ENCODE results near the gene RFLNA.

The RFLNA gene

DNA sequence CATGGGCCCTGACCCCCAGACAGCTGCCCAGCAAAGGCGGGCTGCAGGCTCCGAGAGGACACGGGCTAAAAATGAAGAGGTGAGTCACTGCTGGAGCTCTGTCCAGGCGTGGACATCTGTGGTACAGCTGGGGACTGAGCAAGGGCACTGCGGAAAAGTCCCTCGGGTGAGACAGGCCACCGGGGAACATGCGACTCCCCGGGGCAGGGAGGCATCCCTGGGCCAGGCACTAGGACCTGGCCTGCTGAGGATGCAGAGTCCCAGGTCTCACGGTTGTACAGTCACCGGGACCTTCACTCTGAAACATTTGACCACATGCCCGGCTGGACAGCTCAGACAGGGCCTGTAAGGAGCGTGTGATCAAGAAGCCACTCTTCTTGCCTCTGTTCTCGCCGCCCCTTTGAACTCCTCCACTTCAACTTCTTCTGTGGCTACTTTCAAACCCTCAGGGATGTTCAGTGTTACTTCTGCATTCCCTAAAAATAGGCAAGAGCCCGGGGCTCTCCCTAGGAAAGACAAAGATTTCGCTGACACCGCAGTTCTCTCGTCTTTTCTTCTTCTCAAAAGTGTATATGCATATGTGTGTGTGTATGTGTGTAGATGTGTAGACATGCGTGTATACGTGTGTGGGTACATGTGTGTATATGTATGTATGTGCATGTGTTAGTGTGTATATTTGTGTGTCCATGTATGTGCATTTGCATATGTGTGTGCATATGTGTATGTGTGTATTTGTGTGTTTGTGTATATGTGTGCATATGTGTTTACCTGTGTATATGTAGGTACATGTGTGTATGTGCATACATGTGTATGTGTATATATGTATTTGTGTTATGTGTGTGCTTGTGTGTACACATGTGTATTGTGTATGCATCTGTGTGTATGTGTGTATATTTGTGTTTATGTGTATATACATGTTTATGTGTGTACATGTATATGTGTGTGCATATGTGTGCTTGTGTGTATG lies 5.0 kb upstream of the RFLNA start:
- peak; percentile 31 for DNase-seq (ENCODE audit: low read depth)
- TF ChIP-seq, protein P1, sequence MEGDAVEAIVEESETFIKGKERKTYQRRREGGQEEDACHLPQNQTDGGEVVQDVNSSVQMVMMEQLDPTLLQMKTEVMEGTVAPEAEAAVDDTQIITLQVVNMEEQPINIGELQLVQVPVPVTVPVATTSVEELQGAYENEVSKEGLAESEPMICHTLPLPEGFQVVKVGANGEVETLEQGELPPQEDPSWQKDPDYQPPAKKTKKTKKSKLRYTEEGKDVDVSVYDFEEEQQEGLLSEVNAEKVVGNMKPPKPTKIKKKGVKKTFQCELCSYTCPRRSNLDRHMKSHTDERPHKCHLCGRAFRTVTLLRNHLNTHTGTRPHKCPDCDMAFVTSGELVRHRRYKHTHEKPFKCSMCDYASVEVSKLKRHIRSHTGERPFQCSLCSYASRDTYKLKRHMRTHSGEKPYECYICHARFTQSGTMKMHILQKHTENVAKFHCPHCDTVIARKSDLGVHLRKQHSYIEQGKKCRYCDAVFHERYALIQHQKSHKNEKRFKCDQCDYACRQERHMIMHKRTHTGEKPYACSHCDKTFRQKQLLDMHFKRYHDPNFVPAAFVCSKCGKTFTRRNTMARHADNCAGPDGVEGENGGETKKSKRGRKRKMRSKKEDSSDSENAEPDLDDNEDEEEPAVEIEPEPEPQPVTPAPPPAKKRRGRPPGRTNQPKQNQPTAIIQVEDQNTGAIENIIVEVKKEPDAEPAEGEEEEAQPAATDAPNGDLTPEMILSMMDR (conservative IDR thresholded peaks at IDR 0.05; ENCODE audit: control insufficient read depth, insufficient read depth, low read depth, low read length): no peak
- no peak overlapping the region for H3K4me3 ChIP-seq (ENCODE audit: control insufficient read depth, low read depth, low read length)

DNA sequence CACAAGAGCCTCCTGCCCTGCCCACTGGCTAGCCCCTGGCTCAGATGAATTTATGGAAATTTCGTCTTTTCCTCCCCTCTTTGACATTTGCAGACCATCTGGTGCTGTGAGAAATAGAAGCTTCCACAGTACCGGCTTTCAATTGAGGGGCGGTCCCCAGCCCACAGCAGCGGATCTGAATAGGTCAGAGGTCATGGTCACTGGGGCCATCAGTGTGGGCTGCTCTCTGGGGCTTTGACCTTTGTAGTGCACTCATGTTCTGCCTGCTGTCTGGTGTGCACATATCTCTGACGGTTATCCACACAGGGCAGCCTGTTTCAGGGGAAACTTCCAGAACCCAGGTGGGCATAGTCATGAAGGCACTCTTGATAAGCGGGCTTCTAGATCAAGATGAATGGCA lies 2.5 kb upstream of the RFLNA start:
- DNase-seq (ENCODE audit: low read depth): no peak

DNA sequence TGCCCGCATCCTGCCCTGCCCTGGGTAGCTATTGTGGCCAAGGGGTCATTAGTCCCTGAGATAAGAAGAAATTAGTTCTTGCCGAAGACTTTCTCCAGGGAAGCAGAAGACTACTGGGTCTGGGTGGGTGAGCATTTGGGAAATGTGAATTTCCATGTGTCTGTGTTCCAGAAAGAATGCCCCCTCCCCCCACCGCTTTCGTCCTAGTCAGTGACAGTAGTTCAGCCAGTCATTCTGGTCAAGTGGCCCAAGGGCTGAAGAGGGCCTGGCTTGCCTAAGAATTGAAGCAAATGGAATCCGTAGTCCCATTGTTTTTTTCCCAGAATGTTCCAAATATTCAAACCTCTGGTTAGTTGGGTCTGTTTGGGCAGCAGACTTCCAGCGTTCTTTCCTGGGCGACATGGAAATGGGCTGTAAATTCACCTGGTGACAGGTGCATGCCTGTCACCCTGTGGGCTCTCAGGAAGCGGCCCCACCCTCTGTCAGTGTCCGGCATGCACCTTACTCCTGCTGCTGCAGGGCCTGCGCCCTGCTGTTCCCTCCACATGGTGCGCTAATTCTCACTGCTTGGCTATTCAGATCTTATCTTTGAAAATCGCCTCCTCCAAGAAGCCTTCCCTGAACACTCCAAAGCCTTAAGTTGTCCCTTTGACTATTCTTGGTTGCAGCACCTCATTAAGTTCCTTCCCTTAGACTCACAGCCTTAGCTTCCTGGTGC lies 1.4 kb upstream of the RFLNA start:
- no peak overlapping the region for H3K4me3 ChIP-seq (ENCODE audit: control insufficient read depth, low read depth, low read length)
- TF ChIP-seq, protein P1 (conservative IDR thresholded peaks at IDR 0.05; ENCODE audit: control insufficient read depth, insufficient read depth, low read depth, low read length): no peak
- no peak for DNase-seq (ENCODE audit: low read depth)

More for the DNA sequence above, 2.5 kb upstream of the RFLNA start:
- TF ChIP-seq, protein P1 (conservative IDR thresholded peaks at IDR 0.05; ENCODE audit: control insufficient read depth, insufficient read depth, low read depth, low read length): no peak
- H3K4me3 ChIP-seq (ENCODE audit: control insufficient read depth, low read depth, low read length): no peak overlapping the region

DNA sequence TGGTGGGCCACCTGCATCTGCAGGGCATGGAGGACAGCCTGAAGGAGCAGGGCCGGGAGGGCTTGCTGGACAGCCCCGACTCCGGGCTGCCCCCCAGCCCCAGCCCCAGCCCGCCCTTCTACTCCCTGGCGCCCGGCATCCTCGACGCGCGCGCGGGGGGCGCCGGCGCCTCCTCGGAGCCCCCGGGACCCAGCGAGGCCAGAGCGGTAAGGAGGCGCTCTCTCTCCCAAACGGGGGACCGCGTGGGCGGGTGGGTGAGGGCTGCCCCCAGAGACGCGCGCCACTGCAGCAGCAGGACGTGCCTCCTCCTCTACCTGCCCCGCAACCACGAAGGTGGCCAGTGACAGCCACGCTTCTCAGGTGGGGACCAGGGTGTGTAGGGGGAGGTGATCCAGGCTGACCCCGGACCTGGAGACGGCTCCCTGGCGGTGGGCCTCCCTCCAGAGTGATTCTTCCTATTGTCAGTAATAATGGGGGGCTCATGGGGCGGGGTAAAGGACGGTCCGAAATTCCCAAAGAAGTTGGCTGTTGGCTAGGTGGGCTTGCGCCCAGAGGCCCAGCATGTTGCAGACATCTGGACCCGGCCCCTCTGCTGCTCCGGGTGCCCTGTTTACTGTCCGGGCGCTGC lies 652 bp downstream of the RFLNA start:
- H3K4me3 ChIP-seq (ENCODE audit: control insufficient read depth, low read depth, low read length): no peak overlapping the region
- DNase-seq (ENCODE audit: low read depth): no peak
- TF ChIP-seq, protein P1 (conservative IDR thresholded peaks at IDR 0.05; ENCODE audit: control insufficient read depth, insufficient read depth, low read depth, low read length): no peak

DNA sequence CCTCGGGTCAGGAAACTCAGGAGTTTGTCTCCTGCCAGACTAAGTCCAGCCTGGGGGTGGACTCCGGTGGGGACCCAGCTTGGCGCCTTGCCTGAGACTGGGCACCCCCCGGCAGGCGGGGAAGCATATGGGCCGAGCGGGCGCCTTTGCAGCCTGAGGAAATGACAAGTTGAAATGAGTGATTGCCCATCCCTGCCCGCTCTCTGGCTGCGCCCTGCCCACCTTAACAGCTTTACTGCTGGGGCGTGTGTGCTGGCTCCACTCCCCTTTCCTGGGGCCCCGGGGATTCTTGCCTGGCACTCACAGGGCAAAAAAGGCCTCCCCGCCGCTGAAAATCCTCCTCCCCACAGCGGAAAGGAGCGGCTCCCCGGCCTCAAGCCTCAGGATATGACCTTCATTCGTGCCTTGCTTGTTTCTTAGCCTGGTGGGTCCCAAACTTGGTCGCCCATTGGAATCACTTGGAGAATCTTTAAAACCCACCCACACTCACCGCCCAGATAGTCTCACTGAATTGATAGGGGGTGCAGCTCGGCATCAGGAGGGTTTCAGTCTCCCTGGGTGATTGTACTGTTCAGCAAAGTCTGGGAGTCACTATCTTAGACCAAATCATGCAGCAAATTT lies 1.5 kb downstream of the RFLNA start:
- TF ChIP-seq, protein P1 (conservative IDR thresholded peaks at IDR 0.05; ENCODE audit: control insufficient read depth, insufficient read depth, low read depth, low read length): no peak
- no peak overlapping the region for H3K4me3 ChIP-seq (ENCODE audit: control insufficient read depth, low read depth, low read length)
- no peak for DNase-seq (ENCODE audit: low read depth)

DNA sequence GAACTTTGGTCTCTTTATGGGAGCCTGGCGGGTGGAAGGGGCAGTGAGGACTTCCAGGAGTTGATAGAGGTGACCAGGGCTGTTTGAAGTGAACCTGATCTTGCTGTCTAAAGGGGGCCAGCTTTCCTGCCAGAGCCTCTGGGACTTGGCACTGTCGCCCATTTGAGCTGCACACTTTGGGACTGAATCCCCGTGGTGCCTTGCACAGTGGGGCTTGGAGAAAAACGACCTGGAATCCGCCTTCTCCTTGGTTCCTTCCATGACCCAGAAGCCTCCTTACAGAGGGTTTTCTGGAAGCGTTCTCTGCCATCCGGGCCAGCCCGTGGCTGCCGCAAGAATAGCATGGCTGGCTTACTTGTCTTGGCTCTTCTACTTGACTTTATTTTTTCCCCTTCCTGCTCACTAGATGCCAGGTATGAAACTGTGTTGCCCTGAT lies 2.0 kb downstream of the RFLNA start:
- TF ChIP-seq, protein P1 (conservative IDR thresholded peaks at IDR 0.05; ENCODE audit: control insufficient read depth, insufficient read depth, low read depth, low read length): no peak
- H3K4me3 ChIP-seq (ENCODE audit: control insufficient read depth, low read depth, low read length): no peak overlapping the region
- DNase-seq (ENCODE audit: low read depth): no peak
